Gastroesophageal sphincter (tissue), 3 donors: Measurements from ENCODE around the gene APP.

ENCODE experiments used
- CTCF ChIP-seq, 4 experiments: fragments of 200-600 bp in 2 of 4; fragments of 450-650 bp in 2 of 4; sonication (generic) in 1 of 4; IDR thresholded peaks; one replicate each; pipeline ENCODE4 v1.5.1; 2017 to 2019; ENCODE audit warnings: antibody characterized with exemption in 4 of 4, mild to moderate bottlenecking in 2 of 4, moderate library complexity in 2 of 4
- EP300 ChIP-seq: sonication (generic); formaldehyde crosslinking; IDR thresholded peaks from one replicate; pipeline ENCODE4 v1.6.1; 2017; ENCODE audit warnings: antibody characterized with exemption, mild to moderate bottlenecking
- POLR2A ChIP-seq, 2 donors: fragments of 450-650 bp; IDR thresholded peaks; one replicate each; pipeline ENCODE4 v1.6.1; 2017; ENCODE audit warnings: antibody characterized with exemption in 2 of 2, mild to moderate bottlenecking in 2 of 2, moderate library complexity in 1 of 2
- POLR2AphosphoS5 ChIP-seq: sonication (generic); formaldehyde crosslinking; IDR thresholded peaks from one replicate; pipeline ENCODE4 v1.6.1; 2017; ENCODE audit warnings: antibody characterized with exemption

DNA sequence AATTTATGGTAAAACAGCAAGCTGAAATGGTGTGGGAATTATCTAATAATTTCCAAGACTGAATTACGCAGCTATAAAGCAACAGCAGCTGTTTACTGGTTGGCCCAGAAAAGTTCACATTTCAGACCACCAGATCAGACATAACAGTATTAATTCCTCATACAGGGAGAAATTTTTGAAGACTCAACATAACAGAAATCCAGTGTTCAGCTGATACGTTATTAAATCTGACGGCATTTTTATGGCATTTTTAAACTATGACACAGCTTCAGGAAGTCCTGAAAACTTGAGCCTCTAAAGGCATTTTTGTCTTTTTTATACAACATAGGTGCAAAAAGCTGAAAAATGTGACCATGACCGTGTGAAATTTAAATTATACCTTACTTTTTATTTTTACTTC, 91.2 kb downstream of the APP start:
- TF ChIP-seq CTCF (IDR thresholded peaks at IDR 0.05) (no peak), POLR2A (IDR thresholded peaks at IDR 0.05) (no peak), POLR2AphosphoS5 (no peak), EP300 (no peak)
